PC-3 (cell line): ENCODE data around the gene SOS1. TPM values are rescaled to one million over a fixed set of nuclear protein-coding genes. Genes with fewer than 3 reads are reported as not detected.

Experiments
- ATAC-seq: fragments of 200-7000 bp; cut with Tn5 transposase; 2 replicates; pipeline ENCODE4 v1.9.1; 2020; ENCODE audit warnings: mild to moderate bottlenecking, moderate library complexity
- BruUV-seq: library from RNA; stranded (reverse); fragments of 400-500 nt; replicated peaks from 2 replicates; lab custom pipeline; 2021; lab: Mats Ljungman, UMichigan
- CTCF ChIA-PET: fragments of 300-600 bp; sonication (Branson Sonifier 250); formaldehyde crosslinking; loops from one replicate; lab custom pipeline; 2022; ENCODE audit warnings: antibody characterized with exemption; lab: Charles Lee
- POLR2A ChIA-PET: fragments of 300-600 bp; sonication (Branson Sonifier 250); formaldehyde crosslinking; loops from one replicate; lab custom pipeline; 2022; ENCODE audit warnings: antibody characterized with exemption; ENCODE audit not compliant: unreplicated experiment; lab: Charles Lee
- DNase-seq: peaks from one replicate; pipeline ENCODE4 v3.0.0-alpha.2; 2015
- H2AFZ ChIP-seq: fragments of 300-600 bp; sonication (generic); 2 replicates; pipeline ENCODE4 v1.6.0; 2016; ENCODE audit warnings: antibody characterized with exemption, low read length
- H3F3A ChIP-seq: fragments of 300-600 bp; sonication (generic); one replicate; pipeline ENCODE4 v1.6.0; 2017; ENCODE audit warnings: antibody characterized with exemption, low read length, control low read depth, mild to moderate bottlenecking; ENCODE audit not compliant: unreplicated experiment
- H3K27ac ChIP-seq: fragments of 300-600 bp; sonication (generic); 2 replicates; pipeline ENCODE4 v1.5.1; 2016; ENCODE audit warnings: mild to moderate bottlenecking, low read length
- H3K27me3 ChIP-seq: fragments of 300-600 bp; sonication (generic); 2 replicates; pipeline ENCODE4 v1.6.1; 2016; ENCODE audit warnings: low read length, mixed read lengths
- H3K36me3 ChIP-seq: fragments of 300-600 bp; sonication (generic); 2 replicates; pipeline ENCODE4 v1.6.1; 2016; ENCODE audit warnings: low read depth, mixed run types, low read length, mixed read lengths
- H3K4me1 ChIP-seq: fragments of 300-600 bp; sonication (generic); 2 replicates; pipeline ENCODE4 v1.5.1; 2016; ENCODE audit warnings: low read length; ENCODE audit not compliant: insufficient read depth
- H3K4me2 ChIP-seq: fragments of 300-600 bp; sonication (generic); 2 replicates; pipeline ENCODE4 v1.6.0; 2016; ENCODE audit warnings: low read length
- H3K4me3 ChIP-seq: fragments of 300-600 bp; sonication (generic); 2 replicates; pipeline ENCODE4 v1.5.1; 2016; ENCODE audit warnings: mild to moderate bottlenecking, low read length, mixed read lengths
- H3K79me2 ChIP-seq: fragments of 300-600 bp; sonication (generic); 2 replicates; pipeline ENCODE4 v1.6.1; 2017; ENCODE audit warnings: low read length, mixed read lengths
- H3K9ac ChIP-seq: fragments of 300-600 bp; sonication (generic); 2 replicates; pipeline ENCODE4 v1.6.0; 2016; ENCODE audit warnings: mild to moderate bottlenecking, low read length
- H3K9me2 ChIP-seq: fragments of 300-600 bp; sonication (generic); replicated peaks from 2 replicates; pipeline ENCODE4 v1.6.1; 2016; ENCODE audit warnings: mixed run types, low read length, mixed read lengths
- H3K9me3 ChIP-seq: fragments of 300-600 bp; sonication (generic); 2 replicates; pipeline ENCODE4 v1.6.1; 2016; ENCODE audit warnings: low read length, mixed read lengths
- H4K20me1 ChIP-seq: fragments of 300-600 bp; sonication (generic); 2 replicates; pipeline ENCODE4 v1.6.1; 2016; ENCODE audit warnings: low read length, mixed read lengths
- CTCF ChIP-seq: fragments of 300-600 bp; sonication (generic); conservative IDR thresholded peaks from 2 replicates; pipeline ENCODE4 v1.5.1; 2017; ENCODE audit warnings: antibody characterized with exemption, low read depth, mild to moderate bottlenecking, low read length
- EZH2 ChIP-seq: fragments of 300-600 bp; sonication (generic); IDR thresholded peaks from one replicate; pipeline ENCODE4 v1.6.1; 2017; ENCODE audit warnings: antibody characterized with exemption, mild to moderate bottlenecking, low read length; ENCODE audit not compliant: unreplicated experiment
- EZH2phosphoT487 ChIP-seq: fragments of 300-600 bp; sonication (generic); IDR thresholded peaks from 2 replicates; pipeline ENCODE4 v1.6.1; 2018; ENCODE audit warnings: mild to moderate bottlenecking, antibody characterized with exemption, low read length, borderline replicate concordance
- intact Hi-C: fragments of 100-400 bp; cut with micrococcal nuclease; formaldehyde crosslinking; loops from 2 replicates; pipeline ENCODE4 v1.9.0; 2023
- total RNA-seq: library from RNA; depleted of rRNA; stranded (reverse); fragments of >200 nt; gene quantifications from 2 replicates; pipeline ENCODE4 v1.2.3, GENCODE V29; 2014

SOS1 gene
- total RNA-seq, 1 experiment from 2014 or later = 9.7 TPM

GRCh38 chr2:39136799-39137198 lies 15.9 kb upstream of the SOS1 start:
- no peak for ATAC-seq
- no peak overlapping the region for H3K9ac ChIP-seq
- peaks cover 8% of the 10 kb centered on the region for H3K4me1 ChIP-seq
- H3K27ac ChIP-seq = no peak overlapping the region
- no peak overlapping the region for H2AFZ ChIP-seq
- H3K4me2 ChIP-seq = no peak overlapping the region
- no peaks in the 10 kb centered on the region for H3F3A ChIP-seq
- intact Hi-C loops = no loop called here
- ChIA-PET POLR2A (no interaction called here), CTCF (no interaction called here)
- no peaks in the 10 kb centered on the region for H3K36me3 ChIP-seq
- H3K27me3 ChIP-seq = no peaks in the 10 kb centered on the region
- no peaks in the 10 kb centered on the region for H3K9me2 ChIP-seq
- TF ChIP-seq EZH2 (no peak), CTCF (no peak), EZH2phosphoT487 (no peak)
- H3K9me3 ChIP-seq = no peaks in the 10 kb centered on the region
- no peak overlapping the region for H3K4me3 ChIP-seq
- H4K20me1 ChIP-seq = no peaks in the 10 kb centered on the region
- no TSS peak for BruUV-seq
- no peak for DNase-seq
- no peaks in the 10 kb centered on the region for H3K79me2 ChIP-seq

- H3K36me3 ChIP-seq = no peaks in the 10 kb centered on the region
- H3K79me2 ChIP-seq = no peaks in the 10 kb centered on the region
- POLR2A ChIA-PET = no interaction called here
- no peaks in the 10 kb centered on the region for H3F3A ChIP-seq
- H3K9ac ChIP-seq = no peak overlapping the region
- H3K27me3 ChIP-seq = no peaks in the 10 kb centered on the region
- DNase-seq (no peak), ATAC-seq (no peak)
- intact Hi-C loops = no loop called here
- no peaks in the 10 kb centered on the region for H3K9me2 ChIP-seq
- CTCF ChIA-PET = no interaction called here
- H3K9me3 ChIP-seq = no peaks in the 10 kb centered on the region
- H3K27ac ChIP-seq = no peak overlapping the region
- no peaks in the 10 kb centered on the region for H3K4me1 ChIP-seq
- TF ChIP-seq EZH2phosphoT487 = no peak
- TF ChIP-seq CTCF = no peak
- TF ChIP-seq EZH2 = no peak
- no peaks in the 10 kb centered on the region for H4K20me1 ChIP-seq
- no peak overlapping the region for H3K4me3 ChIP-seq
- BruUV-seq = no TSS peak
- H2AFZ ChIP-seq = peak overlapping the region; percentile 18; the same call in 1 of the 2 replicates
- no peak overlapping the region for H3K4me2 ChIP-seq
Measured at GRCh38 chr2:39135690-39136259, 14.9 kb upstream of the SOS1 start.

GRCh38 chr2:39133215-39133851 lies 12.5 kb upstream of the SOS1 start:
- no peak overlapping the region for H3K27ac ChIP-seq
- H3K27me3 ChIP-seq = no peaks in the 10 kb centered on the region
- TF ChIP-seq EZH2phosphoT487 (no peak), CTCF (no peak), EZH2 (no peak)
- ChIA-PET POLR2A (no interaction called here), CTCF (no interaction called here)
- H3F3A ChIP-seq = no peaks in the 10 kb centered on the region
- no peak overlapping the region for H2AFZ ChIP-seq
- no peak overlapping the region for H3K4me3 ChIP-seq
- H3K9ac ChIP-seq = no peak overlapping the region
- no peaks in the 10 kb centered on the region for H4K20me1 ChIP-seq
- H3K9me3 ChIP-seq = no peaks in the 10 kb centered on the region
- no peak for ATAC-seq
- no peak overlapping the region for H3K4me2 ChIP-seq
- H3K9me2 ChIP-seq = no peaks in the 10 kb centered on the region
- H3K36me3 ChIP-seq = no peaks in the 10 kb centered on the region
- DNase-seq = no peak
- H3K4me1 ChIP-seq = no peaks in the 10 kb centered on the region; the same call in 1 of the 2 replicates
- BruUV-seq = no TSS peak
- intact Hi-C loops = no loop called here
- no peaks in the 10 kb centered on the region for H3K79me2 ChIP-seq
